HEK293 (cell line): ENCODE measurements around the gene RILPL1.

ENCODE experiments used
- CTCF ChIA-PET: fragments of 350-600 bp; formaldehyde crosslinking; extraction: SDS; loops from one replicate; lab custom pipeline; 2021; ENCODE audit warnings: antibody characterized with exemption; lab: Yijun Ruan, JAX
- POLR2A ChIA-PET: fragments of 300-600 bp; formaldehyde crosslinking; extraction: SDS; loops from one replicate; lab custom pipeline; 2020; ENCODE audit warnings: antibody characterized with exemption, inconsistent platforms; lab: Yijun Ruan, JAX
- H3K27ac ChIP-seq: fragments of 200-500 bp; sonication (Bioruptor generic); 2 replicates; pipeline ENCODE4 v1.5.1; 2014; ENCODE audit warnings: low read depth, low read length, control low read depth, inconsistent platforms; ENCODE audit errors: extremely low read depth
- H3K36me3 ChIP-seq, 2 experiments: fragments of 200-500 bp in 1 of 2; sonication (Bioruptor generic) in 1 of 2; 1 replicate in 1 of 2; 2 replicates in 1 of 2; pipeline ENCODE4 v1.5.1; 2014 to 2017; ENCODE audit warnings: inconsistent platforms in 2 of 2, low read length in 2 of 2; ENCODE audit not compliant: control insufficient read depth in 2 of 2, insufficient read depth in 1 of 2
- H3K4me1 ChIP-seq: fragments of 200-500 bp; sonication (Bioruptor generic); 2 replicates; pipeline ENCODE4 v1.5.1; 2014; ENCODE audit warnings: mild to moderate bottlenecking, low read length, inconsistent platforms; ENCODE audit not compliant: control insufficient read depth, insufficient read depth
- H3K4me3 ChIP-seq: 2 replicates; pipeline ENCODE4 v1.5.1; 2011; ENCODE audit warnings: low read depth, mild to moderate bottlenecking, control low read depth, low read length, moderate library complexity
- H3K9me3 ChIP-seq: fragments of 200-500 bp; sonication (Bioruptor generic); 2 replicates; pipeline ENCODE4 v1.5.1; 2014; ENCODE audit warnings: low read depth, low read length, inconsistent platforms; ENCODE audit not compliant: control insufficient read depth, insufficient read depth
- BCL11A ChIP-seq: fragments of 450-650 bp; formaldehyde crosslinking; IDR thresholded peaks from 2 replicates; pipeline ENCODE4 v1.5.1; 2016; ENCODE audit warnings: low read depth, missing biosample characterization, missing genetic modification characterization
- BCL6B ChIP-seq: fragments of 450-650 bp; formaldehyde crosslinking; IDR thresholded peaks from 2 replicates; pipeline ENCODE4 v1.5.1; 2017; ENCODE audit warnings: missing biosample characterization, missing genetic modification characterization
- GLIS1 ChIP-seq: fragments of 450-650 bp; formaldehyde crosslinking; IDR thresholded peaks from 2 replicates; pipeline ENCODE4 v1.5.1; 2016; ENCODE audit warnings: missing biosample characterization, missing genetic modification characterization
- PATZ1 ChIP-seq: fragments of 450-650 bp; formaldehyde crosslinking; IDR thresholded peaks from 2 replicates; pipeline ENCODE4 v1.5.1; 2016; ENCODE audit warnings: missing biosample characterization, missing genetic modification characterization
- RBAK ChIP-seq: fragments of 450-650 bp; formaldehyde crosslinking; IDR thresholded peaks from 2 replicates; pipeline ENCODE4 v1.5.1; 2016; ENCODE audit warnings: missing biosample characterization, missing genetic modification characterization
- SCRT2 ChIP-seq: fragments of 450-650 bp; formaldehyde crosslinking; IDR thresholded peaks from 2 replicates; pipeline ENCODE4 v1.5.1; 2016; ENCODE audit warnings: missing biosample characterization, missing genetic modification characterization
- SP2 ChIP-seq: fragments of 450-650 bp; formaldehyde crosslinking; IDR thresholded peaks from 2 replicates; pipeline ENCODE4 v1.5.1; 2016; ENCODE audit warnings: missing biosample characterization, missing genetic modification characterization
- TSHZ1 ChIP-seq: fragments of 450-650 bp; formaldehyde crosslinking; IDR thresholded peaks from 2 replicates; pipeline ENCODE4 v1.5.1; 2016; ENCODE audit warnings: missing biosample characterization, missing genetic modification characterization, borderline replicate concordance
- ZFHX2 ChIP-seq: fragments of 450-650 bp; formaldehyde crosslinking; conservative IDR thresholded peaks from 2 replicates; pipeline ENCODE4 v1.5.1; 2016; ENCODE audit warnings: missing biosample characterization, missing genetic modification characterization
- ZNF10 ChIP-seq: fragments of 450-650 bp; formaldehyde crosslinking; IDR thresholded peaks from 2 replicates; pipeline ENCODE4 v1.5.1; 2017; ENCODE audit warnings: missing biosample characterization, missing genetic modification characterization
- ZNF223 ChIP-seq: fragments of 450-650 bp; formaldehyde crosslinking; IDR thresholded peaks from 2 replicates; pipeline ENCODE4 v1.5.1; 2016; ENCODE audit warnings: missing biosample characterization, missing genetic modification characterization
- ZNF292 ChIP-seq: fragments of 450-650 bp; formaldehyde crosslinking; IDR thresholded peaks from 2 replicates; pipeline ENCODE4 v1.5.1; 2016; ENCODE audit warnings: low read depth, missing biosample characterization, missing genetic modification characterization, borderline replicate concordance
- ZNF394 ChIP-seq: fragments of 450-650 bp; formaldehyde crosslinking; IDR thresholded peaks from 2 replicates; pipeline ENCODE4 v1.5.1; 2016; ENCODE audit warnings: missing biosample characterization, missing genetic modification characterization, mild to moderate bottlenecking, moderate library complexity, borderline replicate concordance
- ZNF433 ChIP-seq: fragments of 450-650 bp; formaldehyde crosslinking; IDR thresholded peaks from 2 replicates; pipeline ENCODE4 v1.5.1; 2016; ENCODE audit warnings: missing biosample characterization, missing genetic modification characterization, low read depth
- ZNF560 ChIP-seq: fragments of 450-650 bp; formaldehyde crosslinking; IDR thresholded peaks from 2 replicates; pipeline ENCODE4 v1.5.1; 2017; ENCODE audit warnings: missing biosample characterization, missing genetic modification characterization, borderline replicate concordance
- ZNF580 ChIP-seq: fragments of 450-650 bp; formaldehyde crosslinking; IDR thresholded peaks from 2 replicates; pipeline ENCODE4 v1.5.1; 2016; ENCODE audit warnings: missing biosample characterization, missing genetic modification characterization
- ZNF600 ChIP-seq: fragments of 450-650 bp; formaldehyde crosslinking; IDR thresholded peaks from 2 replicates; pipeline ENCODE4 v1.5.1; 2016; ENCODE audit warnings: missing biosample characterization, missing genetic modification characterization
- ZNF623 ChIP-seq: fragments of 450-650 bp; formaldehyde crosslinking; IDR thresholded peaks from 2 replicates; pipeline ENCODE4 v1.5.1; 2016; ENCODE audit warnings: missing biosample characterization, missing genetic modification characterization

The RILPL1 gene

GRCh38 chr12:123471374-123472068 lies 62.0 kb downstream of the RILPL1 start:
- H3K9me3 ChIP-seq = no peaks in the 10 kb centered on the region
- CTCF ChIA-PET = interaction anchor here (0.6 kb wide), 1 partner anchor 28 kb away, joined by 3 read pairs; no protein-coding TSS in a partner anchor
- H3K4me1 ChIP-seq = no peaks in the 10 kb centered on the region
- POLR2A ChIA-PET = no interaction called here
- no peak overlapping the region for H3K4me3 ChIP-seq
- 0 out of 2 replicates have a peak, but pooled peaks have one; percentile 27 for TF ChIP-seq SCRT2 (tag by site-specific recombination)
- no peak for TF ChIP-seq SP2
- TF ChIP-seq ZNF600 (tag by site-specific recombination) = no peak
- no peak for TF ChIP-seq ZNF10 (tag by site-specific recombination)
- peak; percentile 84 for TF ChIP-seq GLIS1
- TF ChIP-seq ZNF223 (tag by site-specific recombination) = no peak
- TF ChIP-seq, all 188 proteins: peak for 2
- no peak overlapping the region for H3K27ac ChIP-seq
- H3K36me3 ChIP-seq = peaks cover 11 to 42% of the 10 kb centered on the region in 2 experiments

GRCh38 chr12:123469978-123470377 lies 63.5 kb downstream of the RILPL1 start:
- Histone ChIP-seq H3K4me3 (no peak overlapping the region), H3K36me3 (peaks cover 11 to 46% of the 10 kb centered on the region in 2 experiments), H3K9me3 (no peaks in the 10 kb centered on the region), H3K4me1 (no peaks in the 10 kb centered on the region), H3K27ac (no peak overlapping the region)
- ChIA-PET POLR2A (interaction anchor here (0.6 kb wide), 1 partner anchor 37 kb away, joined by 3 read pairs; no protein-coding TSS in a partner anchor), CTCF (interaction anchor here (0.6 kb wide), 2 partner anchors 96 to 178 kb away, joined by 3 read pairs; no protein-coding TSS in a partner anchor)
- TF ChIP-seq ZNF623 (tag by site-specific recombination) (no peak), RBAK (tag by site-specific recombination) (no peak), ZNF560 (no peak), ZNF580 (no peak), ZFHX2 (tag by site-specific recombination) (no peak), ZNF223 (tag by site-specific recombination) (no peak), BCL6B (tag by site-specific recombination) (no peak), ZNF292 (tag by site-specific recombination) (no peak), BCL11A (no peak), PATZ1 (tag by site-specific recombination) (no peak), ZNF394 (no peak), TSHZ1 (tag by site-specific recombination) (no peak), ZNF433 (tag by site-specific recombination) (no peak)
